Uterus (tissue), 2 donors: ENCODE data around the gene SYNJ2.

ENCODE experiments used
- POLR2A ChIP-seq, 2 donors: fragments of 450-650 bp; IDR thresholded peaks; one replicate each; pipeline ENCODE4 v1.6.1; 2016; ENCODE audit warnings: antibody characterized with exemption in 2 of 2, mild to moderate bottlenecking in 1 of 2, moderate library complexity in 1 of 2
- TF ChIP-seq, protein P1 (sequence below), 4 experiments: fragments of 200-600 bp in 2 of 4; fragments of 450-650 bp in 2 of 4; sonication (generic) in 2 of 4; IDR thresholded peaks; one replicate each; pipeline ENCODE4 v1.5.1; 2016 to 2019; ENCODE audit warnings: antibody characterized with exemption in 4 of 4, mild to moderate bottlenecking in 2 of 4, moderate library complexity in 1 of 4

DNA sequence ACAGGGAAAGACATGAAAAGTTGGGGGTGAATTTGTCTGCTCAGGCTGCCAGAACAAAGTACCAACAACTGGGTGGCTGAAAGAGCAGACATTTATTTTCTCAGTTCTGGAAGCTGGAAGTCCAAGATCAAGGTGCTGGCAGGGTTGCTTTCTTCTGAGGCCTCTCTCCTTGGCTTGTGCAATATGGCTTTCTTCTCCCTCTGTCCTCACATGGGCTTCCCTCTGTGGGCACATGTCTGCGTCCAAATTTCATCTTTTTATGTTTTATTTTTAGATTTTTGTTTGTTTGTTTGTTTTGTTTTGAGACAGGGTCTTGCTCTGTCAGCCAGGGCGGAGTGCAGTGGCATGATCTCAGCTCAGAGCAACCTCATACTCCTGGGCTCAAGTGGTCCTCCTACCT is 6.2 kb upstream of the SYNJ2 start:
- TF ChIP-seq, protein P1, sequence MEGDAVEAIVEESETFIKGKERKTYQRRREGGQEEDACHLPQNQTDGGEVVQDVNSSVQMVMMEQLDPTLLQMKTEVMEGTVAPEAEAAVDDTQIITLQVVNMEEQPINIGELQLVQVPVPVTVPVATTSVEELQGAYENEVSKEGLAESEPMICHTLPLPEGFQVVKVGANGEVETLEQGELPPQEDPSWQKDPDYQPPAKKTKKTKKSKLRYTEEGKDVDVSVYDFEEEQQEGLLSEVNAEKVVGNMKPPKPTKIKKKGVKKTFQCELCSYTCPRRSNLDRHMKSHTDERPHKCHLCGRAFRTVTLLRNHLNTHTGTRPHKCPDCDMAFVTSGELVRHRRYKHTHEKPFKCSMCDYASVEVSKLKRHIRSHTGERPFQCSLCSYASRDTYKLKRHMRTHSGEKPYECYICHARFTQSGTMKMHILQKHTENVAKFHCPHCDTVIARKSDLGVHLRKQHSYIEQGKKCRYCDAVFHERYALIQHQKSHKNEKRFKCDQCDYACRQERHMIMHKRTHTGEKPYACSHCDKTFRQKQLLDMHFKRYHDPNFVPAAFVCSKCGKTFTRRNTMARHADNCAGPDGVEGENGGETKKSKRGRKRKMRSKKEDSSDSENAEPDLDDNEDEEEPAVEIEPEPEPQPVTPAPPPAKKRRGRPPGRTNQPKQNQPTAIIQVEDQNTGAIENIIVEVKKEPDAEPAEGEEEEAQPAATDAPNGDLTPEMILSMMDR (IDR thresholded peaks at IDR 0.05), result no peak
- no peak for TF ChIP-seq POLR2A (IDR thresholded peaks at IDR 0.05)
